Stomach smooth muscle (tissue), 2 donors: ENCODE measurements around the gene SNRPE.

Source experiments
- H3K27ac ChIP-seq: one replicate; pipeline ENCODE4 v1.7.0; 2013; ENCODE audit warnings: mild to moderate bottlenecking, low read length, inconsistent platforms
- H3K27me3 ChIP-seq, 2 donors: one replicate each; pipeline ENCODE4 v1.7.0; 2013; ENCODE audit warnings: low read length in 2 of 2; ENCODE audit not compliant: insufficient read depth in 2 of 2, control insufficient read depth in 1 of 2
- H3K36me3 ChIP-seq, 2 donors: one replicate each; pipeline ENCODE4 v1.7.0; 2013; ENCODE audit warnings: low read length in 2 of 2; ENCODE audit not compliant: control insufficient read depth in 2 of 2, insufficient read depth in 2 of 2
- H3K4me1 ChIP-seq: one replicate; pipeline ENCODE4 v1.7.0; 2013; ENCODE audit warnings: low read length; ENCODE audit not compliant: control insufficient read depth, insufficient read depth
- H3K4me3 ChIP-seq, 2 donors: one replicate each; pipeline ENCODE4 v1.7.0; 2013; ENCODE audit warnings: low read length in 2 of 2
- H3K9ac ChIP-seq, 2 donors: one replicate each; pipeline ENCODE4 v1.7.0; 2013; ENCODE audit warnings: low read length in 2 of 2, mild to moderate bottlenecking in 1 of 2
- H3K9me3 ChIP-seq, 2 donors: one replicate each; pipeline ENCODE4 v1.7.0; 2013; ENCODE audit warnings: low read length in 2 of 2; ENCODE audit not compliant: control insufficient read depth in 2 of 2
- donor health status: healthy.
- donor health status: Pancreatic carcinoma.

SNRPE gene

GRCh38 chr1:203873094-203873493, 11.7 kb downstream of the SNRPE start:
- H3K27ac ChIP-seq = no peak overlapping the region
- H3K4me1 ChIP-seq = no peaks in the 10 kb centered on the region
- H3K36me3 ChIP-seq = peaks cover 22 to 24% of the 10 kb centered on the region in 2 donors
- no peaks in the 10 kb centered on the region for H3K27me3 ChIP-seq
- no peaks in the 10 kb centered on the region for H3K9me3 ChIP-seq
- no peak overlapping the region for H3K9ac ChIP-seq
- no peak overlapping the region for H3K4me3 ChIP-seq

- H3K36me3 ChIP-seq = peaks cover 1 to 6% of the 10 kb centered on the region in 2 donors
- no peak overlapping the region for H3K9ac ChIP-seq
- H3K4me1 ChIP-seq = no peaks in the 10 kb centered on the region
- no peak overlapping the region for H3K4me3 ChIP-seq
- H3K27me3 ChIP-seq = no peaks in the 10 kb centered on the region
- no peaks in the 10 kb centered on the region for H3K9me3 ChIP-seq
- H3K27ac ChIP-seq = no peak overlapping the region
Measured at GRCh38 chr1:203878422-203878821, 17.0 kb downstream of the SNRPE start.

GRCh38 chr1:203880606-203881005, 19.2 kb downstream of the SNRPE start:
- H3K4me1 ChIP-seq = no peaks in the 10 kb centered on the region
- no peak overlapping the region for H3K4me3 ChIP-seq
- H3K36me3 ChIP-seq = peaks cover 0 to 2% of the 10 kb centered on the region in 2 donors
- H3K27ac ChIP-seq = no peak overlapping the region
- no peak overlapping the region for H3K9ac ChIP-seq
- no peaks in the 10 kb centered on the region for H3K9me3 ChIP-seq
- H3K27me3 ChIP-seq = no peaks in the 10 kb centered on the region

- no peaks in the 10 kb centered on the region for H3K9me3 ChIP-seq
- H3K4me3 ChIP-seq = no peak overlapping the region
- H3K27ac ChIP-seq = no peak overlapping the region
- H3K36me3 ChIP-seq = no peaks in the 10 kb centered on the region
- H3K4me1 ChIP-seq = no peaks in the 10 kb centered on the region
- no peaks in the 10 kb centered on the region for H3K27me3 ChIP-seq
- H3K9ac ChIP-seq = no peak overlapping the region
Measured at GRCh38 chr1:203888807-203889251, 27.4 kb downstream of the SNRPE start.

GRCh38 chr1:203891950-203892349, 30.6 kb downstream of the SNRPE start:
- H3K9ac ChIP-seq = no peak overlapping the region
- H3K4me3 ChIP-seq = no peak overlapping the region
- H3K9me3 ChIP-seq = peaks cover 0 to 3% of the 10 kb centered on the region in 2 donors
- H3K27me3 ChIP-seq = no peaks in the 10 kb centered on the region
- no peak overlapping the region for H3K27ac ChIP-seq
- no peaks in the 10 kb centered on the region for H3K4me1 ChIP-seq
- H3K36me3 ChIP-seq = no peaks in the 10 kb centered on the region

- H3K27ac ChIP-seq = no peak overlapping the region
- no peak overlapping the region for H3K4me3 ChIP-seq
- H3K27me3 ChIP-seq = no peaks in the 10 kb centered on the region
- no peaks in the 10 kb centered on the region for H3K36me3 ChIP-seq
- H3K9ac ChIP-seq = no peak overlapping the region
- H3K9me3 ChIP-seq = peaks cover 0 to 3% of the 10 kb centered on the region in 2 donors
- H3K4me1 ChIP-seq = no peaks in the 10 kb centered on the region
Measured at GRCh38 chr1:203898458-203899352, 37.3 kb downstream of the SNRPE start.

GRCh38 chr1:203899353-203899716, 37.9 kb downstream of the SNRPE start:
- Histone ChIP-seq H3K27me3 (no peaks in the 10 kb centered on the region), H3K9ac (no peak overlapping the region), H3K27ac (no peak overlapping the region), H3K9me3 (peaks cover 0 to 3% of the 10 kb centered on the region in 2 donors), H3K4me3 (no peak overlapping the region), H3K4me1 (no peaks in the 10 kb centered on the region), H3K36me3 (no peaks in the 10 kb centered on the region)

- H3K27ac ChIP-seq = no peak overlapping the region
- no peaks in the 10 kb centered on the region for H3K9me3 ChIP-seq
- H3K4me1 ChIP-seq = no peaks in the 10 kb centered on the region
- no peak overlapping the region for H3K4me3 ChIP-seq
- H3K9ac ChIP-seq = no peak overlapping the region
- no peaks in the 10 kb centered on the region for H3K27me3 ChIP-seq
- H3K36me3 ChIP-seq = no peaks in the 10 kb centered on the region
Measured at GRCh38 chr1:203899869-203900714, 38.7 kb downstream of the SNRPE start.

GRCh38 chr1:203901581-203901980, 40.2 kb downstream of the SNRPE start:
- Histone ChIP-seq H3K27me3 (no peaks in the 10 kb centered on the region), H3K9ac (no peak overlapping the region)

GRCh38 chr1:203905275-203905674, 43.9 kb downstream of the SNRPE start:
- H3K4me3 ChIP-seq = no peak overlapping the region
- H3K36me3 ChIP-seq = no peaks in the 10 kb centered on the region
- no peaks in the 10 kb centered on the region for H3K4me1 ChIP-seq
- H3K27ac ChIP-seq = no peak overlapping the region
- H3K9ac ChIP-seq = no peak overlapping the region
- H3K27me3 ChIP-seq = no peaks in the 10 kb centered on the region
- H3K9me3 ChIP-seq = no peaks in the 10 kb centered on the region

More at GRCh38 chr1:203901581-203901980, 40.2 kb downstream of the SNRPE start:
- H3K4me3 ChIP-seq = no peak overlapping the region
- H3K27ac ChIP-seq = no peak overlapping the region
- H3K9me3 ChIP-seq = no peaks in the 10 kb centered on the region
- no peaks in the 10 kb centered on the region for H3K36me3 ChIP-seq
- no peaks in the 10 kb centered on the region for H3K4me1 ChIP-seq
